GM12864 (cell line): ENCODE data around the gene POU5F1.

ENCODE experiments used
- DNase-seq: peaks from one replicate; pipeline ENCODE4 v3.0.0-alpha.2; 2011; ENCODE audit warnings: low read depth
- H3K4me3 ChIP-seq: 2 replicates; pipeline ENCODE4 v1.5.1; 2011; ENCODE audit warnings: mild to moderate bottlenecking, low read depth, low read length, control low read depth
- TF ChIP-seq, protein P1 (sequence below): IDR thresholded peaks from 2 replicates; pipeline ENCODE4 v1.5.1; 2011; ENCODE audit warnings: low read depth, mild to moderate bottlenecking, moderate library complexity, low read length, control low read depth, inconsistent platforms; ENCODE audit errors: missing control alignments

POU5F1 gene

GRCh38 chr6:31144970-31145340 is 25.5 kb downstream of the POU5F1 start:
- TF ChIP-seq, protein P1, sequence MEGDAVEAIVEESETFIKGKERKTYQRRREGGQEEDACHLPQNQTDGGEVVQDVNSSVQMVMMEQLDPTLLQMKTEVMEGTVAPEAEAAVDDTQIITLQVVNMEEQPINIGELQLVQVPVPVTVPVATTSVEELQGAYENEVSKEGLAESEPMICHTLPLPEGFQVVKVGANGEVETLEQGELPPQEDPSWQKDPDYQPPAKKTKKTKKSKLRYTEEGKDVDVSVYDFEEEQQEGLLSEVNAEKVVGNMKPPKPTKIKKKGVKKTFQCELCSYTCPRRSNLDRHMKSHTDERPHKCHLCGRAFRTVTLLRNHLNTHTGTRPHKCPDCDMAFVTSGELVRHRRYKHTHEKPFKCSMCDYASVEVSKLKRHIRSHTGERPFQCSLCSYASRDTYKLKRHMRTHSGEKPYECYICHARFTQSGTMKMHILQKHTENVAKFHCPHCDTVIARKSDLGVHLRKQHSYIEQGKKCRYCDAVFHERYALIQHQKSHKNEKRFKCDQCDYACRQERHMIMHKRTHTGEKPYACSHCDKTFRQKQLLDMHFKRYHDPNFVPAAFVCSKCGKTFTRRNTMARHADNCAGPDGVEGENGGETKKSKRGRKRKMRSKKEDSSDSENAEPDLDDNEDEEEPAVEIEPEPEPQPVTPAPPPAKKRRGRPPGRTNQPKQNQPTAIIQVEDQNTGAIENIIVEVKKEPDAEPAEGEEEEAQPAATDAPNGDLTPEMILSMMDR, result no peak
- DNase-seq, result no peak
- H3K4me3 ChIP-seq, result no peak overlapping the region

DNA sequence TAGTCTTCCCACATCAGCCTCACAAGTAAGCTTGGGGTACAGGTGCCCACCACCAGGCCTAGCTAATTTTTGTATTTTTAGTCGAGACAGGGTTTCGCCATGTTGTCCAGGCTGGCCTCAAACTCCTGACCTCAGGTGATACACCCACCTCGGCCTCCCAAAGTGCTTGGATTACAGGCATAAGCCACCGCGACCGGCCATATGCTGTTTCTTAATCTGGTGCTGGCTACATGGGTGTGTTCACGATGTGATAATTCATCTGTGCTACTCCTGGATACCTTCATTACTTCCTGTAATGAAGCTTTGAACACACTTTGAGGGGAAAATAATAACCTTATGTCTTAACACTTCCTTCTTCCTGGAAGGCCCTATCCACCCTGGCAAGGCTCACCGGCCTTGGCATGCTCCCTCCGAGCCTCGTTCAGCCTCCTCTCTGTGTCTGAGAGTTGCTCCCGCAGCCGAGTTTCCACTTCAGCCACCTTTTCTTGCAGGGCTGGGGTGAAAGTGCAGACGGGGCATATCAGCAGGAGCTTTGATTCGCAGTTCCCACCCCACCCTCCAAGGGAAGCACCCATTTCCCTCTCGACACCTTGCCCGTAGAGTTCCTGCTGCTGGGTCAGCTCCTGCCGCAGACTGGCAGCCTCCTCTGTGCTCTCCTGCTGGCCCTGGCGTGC is 26.0 kb downstream of the POU5F1 start:
- TF ChIP-seq, protein P1, result no peak
- DNase-seq, result no peak
- no peak overlapping the region for H3K4me3 ChIP-seq

- TF ChIP-seq, protein P1, result no peak
- no peak overlapping the region for H3K4me3 ChIP-seq
- no peak for DNase-seq
These were observed 27.3 kb downstream of the POU5F1 start for GRCh38 chr6:31143148-31143547.

DNA sequence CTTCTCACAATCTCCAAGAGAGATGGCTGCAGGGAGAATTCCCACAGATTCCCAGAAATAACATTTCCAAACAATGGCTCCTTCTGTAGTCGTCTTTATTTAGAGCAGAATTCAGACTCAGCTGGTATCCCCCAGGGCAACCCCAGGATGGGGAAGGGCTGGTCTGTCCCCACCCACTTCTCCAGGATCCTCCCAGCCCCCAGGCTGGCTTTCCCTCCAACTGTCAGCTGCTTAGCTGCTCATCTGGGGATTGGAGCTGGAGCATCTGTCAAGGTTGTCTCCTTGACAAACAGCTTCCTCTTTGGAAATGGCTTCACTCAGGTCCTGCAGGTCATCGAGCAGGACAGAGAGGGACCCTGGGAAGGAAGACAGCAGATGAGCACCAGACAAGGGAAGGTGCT is 28.1 kb downstream of the POU5F1 start:
- TF ChIP-seq, protein P1, result no peak
- DNase-seq, result no peak

GRCh38 chr6:31140643-31141042 is 29.8 kb downstream of the POU5F1 start:
- no peak for DNase-seq
- TF ChIP-seq, protein P1, result no peak
- no peak overlapping the region for H3K4me3 ChIP-seq

More for the DNA sequence above, 28.1 kb downstream of the POU5F1 start:
- H3K4me3 ChIP-seq, result no peak overlapping the region

- no peak overlapping the region for H3K4me3 ChIP-seq
- TF ChIP-seq, protein P1, result no peak
- no peak for DNase-seq
These were observed 30.9 kb downstream of the POU5F1 start for GRCh38 chr6:31139599-31139998.

DNA sequence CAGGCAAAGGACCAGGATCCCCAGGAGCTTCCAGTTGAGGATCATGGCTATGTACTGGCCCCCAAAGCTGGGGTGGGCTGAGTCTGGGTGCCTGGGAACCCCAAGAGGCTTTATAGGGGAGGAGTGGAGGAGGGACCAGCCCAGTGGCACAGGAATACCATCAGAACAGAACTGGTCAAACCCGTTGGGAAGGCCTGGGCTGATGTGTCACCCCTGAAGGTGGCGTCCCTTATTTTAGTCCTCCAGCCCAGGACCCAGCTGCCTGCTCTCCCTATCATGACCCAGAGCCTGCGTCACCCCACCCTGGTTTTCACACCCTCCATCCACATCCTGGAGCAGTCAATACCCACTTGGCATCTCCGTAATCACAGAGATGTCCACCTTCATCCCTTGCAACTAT is 31.5 kb downstream of the POU5F1 start, which contains the start of gene PSORS1C2:
PSORS1C2 (minus strand) TSS at position 85 of the 400 bp plus-strand sequence; CDS start at position 45, 40 bp downstream.
- no peak for DNase-seq
- TF ChIP-seq, protein P1, result no peak

More for the DNA sequence above, 31.5 kb downstream of the POU5F1 start, which contains the start of gene PSORS1C2:
- no peak within 1 kb of the TSS for H3K4me3 ChIP-seq
